Upper lobe of left lung (tissue), 6 donors: ENCODE data around the gene TMTC1. TPM values are rescaled to one million over a fixed set of nuclear protein-coding genes. Genes with fewer than 3 reads are reported as not detected.

Source experiments
- ATAC-seq, 2 donors: fragments of 200-7000 bp; cut with Tn5 transposase; one replicate each; pipeline ENCODE4 v1.9.1; 2022; ENCODE audit warnings: mild to moderate bottlenecking in 2 of 2, moderate library complexity in 2 of 2; ENCODE audit not compliant: low FRiP score in 2 of 2
- DNase-seq, 2 donors: peaks; one replicate each; pipeline ENCODE4 v3.0.0-alpha.2; 2019 to 2020
- H3K27ac ChIP-seq, 4 donors: fragments of 200-600 bp; sonication (generic); one replicate each; pipeline ENCODE4 v1.5.1; 2016 to 2019
- H3K27me3 ChIP-seq, 4 donors: fragments of 200-600 bp; sonication (generic); one replicate each; pipeline ENCODE4 v1.5.1; 2017 to 2019
- H3K36me3 ChIP-seq, 4 donors: fragments of 200-600 bp; sonication (generic); one replicate each; pipeline ENCODE4 v1.5.1; 2016 to 2019
- H3K4me1 ChIP-seq, 4 donors: fragments of 200-600 bp; sonication (generic); one replicate each; pipeline ENCODE4 v1.5.1; 2018 to 2019
- H3K4me3 ChIP-seq, 4 donors: fragments of 200-600 bp; sonication (generic); one replicate each; pipeline ENCODE4 v1.5.1; 2017 to 2019; ENCODE audit warnings: mild to moderate bottlenecking in 2 of 4, moderate library complexity in 1 of 4
- H3K9me3 ChIP-seq, 4 donors: fragments of 200-600 bp; sonication (generic); one replicate each; pipeline ENCODE4 v1.5.1; 2018 to 2019
- EP300 ChIP-seq, 4 donors: sonication (generic); formaldehyde crosslinking; IDR thresholded peaks; one replicate each; pipeline ENCODE4 v1.5.1; 2017; ENCODE audit warnings: antibody characterized with exemption in 4 of 4, control low read depth in 2 of 4
- POLR2A ChIP-seq, 4 donors: fragments of 450-650 bp; IDR thresholded peaks; one replicate each; pipeline ENCODE4 v1.5.1; 2016 to 2017; ENCODE audit warnings: antibody characterized with exemption in 4 of 4, mild to moderate bottlenecking in 2 of 4
- POLR2AphosphoS5 ChIP-seq, 2 donors: sonication (generic); formaldehyde crosslinking; IDR thresholded peaks; one replicate each; pipeline ENCODE4 v1.5.1; 2017; ENCODE audit warnings: antibody characterized with exemption in 2 of 2
- WGBS, 2 donors: methylation state at CpG; one replicate each; pipeline ENCODE4 v1.1.5; 2017 to 2018; 5-methylcytosine and 5-hydroxymethylcytosine counted together
- total RNA-seq, 6 donors: library from RNA; depleted of rRNA in 4 of 6; stranded (reverse); fragments of >200 nt in 4 of 6; gene quantifications; one replicate each; pipeline versions ENCODE4 v1.1.0 to v1.2.1, GENCODE V29; 2016 to 2021
- TF ChIP-seq, protein P1 (sequence below), 6 experiments: fragments of 450-650 bp in 4 of 6; fragments of 200-600 bp in 2 of 6; sonication (generic) in 2 of 6; IDR thresholded peaks; one replicate each; pipeline ENCODE4 v1.5.1; 2016 to 2019; ENCODE audit warnings: antibody characterized with exemption in 6 of 6
- donor health status: DM: no; HTN: no; CAD: no; lungs with moderate emphysema.
- donor health status: DM: no; HTN: yes; CAD: no; lungs with severe emphysema.

Gene TMTC1
- total RNA-seq, 6 donors from 2014 or later = 25.1 to 39.3 (median 29.7) TPM

DNA sequence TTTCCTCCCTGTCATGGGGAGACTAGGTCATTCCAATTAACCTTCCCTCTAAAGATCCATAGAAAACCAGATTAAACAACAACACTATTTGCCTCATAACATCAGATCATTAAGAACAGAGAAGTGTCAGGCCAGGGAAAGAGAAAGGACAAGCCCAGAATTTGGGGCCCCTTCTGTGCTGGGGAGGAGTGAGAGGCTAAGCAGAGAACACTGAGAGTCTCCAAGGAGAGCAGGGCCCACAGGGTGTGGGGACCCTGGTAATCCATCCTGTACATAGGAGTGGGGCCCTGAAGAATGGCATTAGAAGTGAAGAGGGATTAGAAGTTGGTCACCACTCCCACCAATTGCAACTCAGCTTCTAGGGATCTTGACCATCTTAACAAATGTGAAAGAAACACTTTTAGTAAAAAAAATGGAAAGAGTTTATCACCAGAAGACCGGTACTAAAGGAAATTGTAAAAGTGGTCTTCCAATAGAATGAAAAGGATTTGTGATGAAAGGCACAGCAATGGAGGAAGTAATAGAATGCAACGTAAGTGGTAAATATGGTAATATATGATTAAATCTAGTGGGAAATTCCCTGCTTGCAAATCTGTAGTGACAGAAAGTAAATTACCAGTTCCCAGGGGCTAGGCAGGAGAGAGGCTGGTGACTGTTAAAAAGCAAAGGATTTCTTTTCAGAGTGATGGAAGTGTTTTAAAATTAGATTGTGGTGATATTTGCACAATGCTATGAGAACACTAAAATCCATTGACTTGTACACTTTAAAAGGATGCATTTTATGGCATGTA is 14.0 kb upstream of the TMTC1 start:
- no peak for DNase-seq
- Histone ChIP-seq H3K9me3 (peaks cover 0 to 3% (median 0%) of the 10 kb centered on the region in 4 donors), H3K4me3 (no peak overlapping the region), H3K4me1 (no peaks in the 10 kb centered on the region), H3K27ac (no peak overlapping the region), H3K27me3 (no peaks in the 10 kb centered on the region), H3K36me3 (no peaks in the 10 kb centered on the region)
- no peak for ATAC-seq
- no peak for TF ChIP-seq POLR2AphosphoS5 (IDR thresholded peaks at IDR 0.05)
- TF ChIP-seq, protein P1, sequence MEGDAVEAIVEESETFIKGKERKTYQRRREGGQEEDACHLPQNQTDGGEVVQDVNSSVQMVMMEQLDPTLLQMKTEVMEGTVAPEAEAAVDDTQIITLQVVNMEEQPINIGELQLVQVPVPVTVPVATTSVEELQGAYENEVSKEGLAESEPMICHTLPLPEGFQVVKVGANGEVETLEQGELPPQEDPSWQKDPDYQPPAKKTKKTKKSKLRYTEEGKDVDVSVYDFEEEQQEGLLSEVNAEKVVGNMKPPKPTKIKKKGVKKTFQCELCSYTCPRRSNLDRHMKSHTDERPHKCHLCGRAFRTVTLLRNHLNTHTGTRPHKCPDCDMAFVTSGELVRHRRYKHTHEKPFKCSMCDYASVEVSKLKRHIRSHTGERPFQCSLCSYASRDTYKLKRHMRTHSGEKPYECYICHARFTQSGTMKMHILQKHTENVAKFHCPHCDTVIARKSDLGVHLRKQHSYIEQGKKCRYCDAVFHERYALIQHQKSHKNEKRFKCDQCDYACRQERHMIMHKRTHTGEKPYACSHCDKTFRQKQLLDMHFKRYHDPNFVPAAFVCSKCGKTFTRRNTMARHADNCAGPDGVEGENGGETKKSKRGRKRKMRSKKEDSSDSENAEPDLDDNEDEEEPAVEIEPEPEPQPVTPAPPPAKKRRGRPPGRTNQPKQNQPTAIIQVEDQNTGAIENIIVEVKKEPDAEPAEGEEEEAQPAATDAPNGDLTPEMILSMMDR (IDR thresholded peaks at IDR 0.05) = no peak
- TF ChIP-seq POLR2A (IDR thresholded peaks at IDR 0.05) = no peak
- no peak for TF ChIP-seq EP300 (IDR thresholded peaks at IDR 0.05)
- WGBS, 2 donors = 52 to 61% methylated on average over 2 of the region's 2 CpGs

DNA sequence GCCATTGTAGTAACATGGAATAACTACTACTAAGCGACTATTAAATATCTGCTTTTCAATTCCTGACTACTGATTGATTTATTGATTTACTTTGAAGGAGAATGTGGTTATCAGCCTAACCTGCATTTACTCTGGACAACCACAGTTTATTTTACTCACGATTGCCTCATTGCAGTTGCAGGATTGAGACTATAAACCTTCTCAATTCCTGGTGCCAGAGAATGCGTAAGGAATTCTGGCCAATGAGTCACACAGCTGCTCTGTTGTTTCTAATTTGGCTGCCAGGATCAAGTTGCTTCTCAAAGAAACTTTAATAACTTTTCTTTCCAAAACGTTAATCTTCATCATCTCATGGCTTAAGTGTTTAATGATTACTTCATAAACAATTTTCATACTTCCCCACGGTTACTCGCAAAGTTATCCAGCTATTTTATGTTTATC is 13.1 kb upstream of the TMTC1 start:
- H3K27me3 ChIP-seq = no peaks in the 10 kb centered on the region
- no peak overlapping the region for H3K27ac ChIP-seq
- TF ChIP-seq POLR2AphosphoS5 (IDR thresholded peaks at IDR 0.05) = no peak
- TF ChIP-seq POLR2A (IDR thresholded peaks at IDR 0.05) = no peak
- H3K4me1 ChIP-seq = no peaks in the 10 kb centered on the region
- ATAC-seq (peak in 1 of 2 donors; percentile 80), DNase-seq (no peak)
- 51 to 60% methylated on average over 6 of the region's 6 CpGs for WGBS, 2 donors
- H3K9me3 ChIP-seq = peaks cover 0 to 11% (median 2%) of the 10 kb centered on the region in 4 donors
- H3K4me3 ChIP-seq = no peak overlapping the region
- H3K36me3 ChIP-seq = no peaks in the 10 kb centered on the region

DNA sequence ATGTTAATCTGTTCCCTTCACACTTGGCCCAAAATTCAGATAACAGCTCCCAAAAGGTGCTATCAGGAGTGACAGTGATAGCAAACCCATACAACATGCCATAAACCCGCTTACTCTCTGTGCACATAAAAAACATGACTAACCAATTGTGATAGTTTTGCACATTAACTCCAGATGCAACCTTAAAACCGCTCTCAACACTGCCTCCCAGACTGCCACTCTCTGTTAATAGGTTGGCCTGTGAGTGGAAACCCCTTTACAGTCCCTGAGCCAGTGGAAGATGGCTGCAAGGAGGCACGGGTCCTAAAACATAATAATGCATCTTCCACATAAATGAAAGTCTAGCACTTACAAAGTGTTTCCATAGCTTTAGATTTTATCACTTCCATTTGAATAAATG is 12.0 kb upstream of the TMTC1 start:
- no peak overlapping the region for H3K4me3 ChIP-seq
- no peak for TF ChIP-seq POLR2A (IDR thresholded peaks at IDR 0.05)
- TF ChIP-seq, protein P1 (IDR thresholded peaks at IDR 0.05) = no peak
- no peak for TF ChIP-seq EP300 (IDR thresholded peaks at IDR 0.05)
- TF ChIP-seq POLR2AphosphoS5 (IDR thresholded peaks at IDR 0.05) = no peak

DNA sequence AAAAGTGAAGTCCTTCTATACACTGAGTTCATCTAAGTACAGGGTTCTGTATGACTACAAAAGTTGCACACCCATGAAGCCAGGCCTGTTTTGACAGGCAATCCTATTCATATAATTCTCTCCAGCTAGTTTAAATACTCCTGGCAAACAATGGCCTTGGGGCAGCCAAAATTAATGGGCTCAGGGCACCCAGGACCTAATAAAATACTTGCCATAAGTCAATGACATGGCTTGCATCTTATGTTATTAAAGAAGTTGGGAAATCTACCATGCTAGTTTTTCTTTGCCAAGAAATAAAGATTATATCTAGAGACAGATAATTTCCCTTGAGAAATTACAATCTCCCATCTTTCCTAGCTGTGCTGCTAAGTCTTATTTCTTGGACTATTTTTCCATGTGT is 11.1 kb upstream of the TMTC1 start:
- no peaks in the 10 kb centered on the region for H3K36me3 ChIP-seq
- H3K4me3 ChIP-seq = no peak overlapping the region
- no peaks in the 10 kb centered on the region for H3K4me1 ChIP-seq
- no peak overlapping the region for H3K27ac ChIP-seq
- peaks cover 0 to 11% (median 2%) of the 10 kb centered on the region in 4 donors for H3K9me3 ChIP-seq
- no peak for DNase-seq
- TF ChIP-seq POLR2AphosphoS5 (IDR thresholded peaks at IDR 0.05) (no peak), EP300 (IDR thresholded peaks at IDR 0.05) (no peak), POLR2A (IDR thresholded peaks at IDR 0.05) (no peak)
- TF ChIP-seq, protein P1 (IDR thresholded peaks at IDR 0.05) = no peak
- no peaks in the 10 kb centered on the region for H3K27me3 ChIP-seq
- no peak for ATAC-seq

More for the DNA sequence above, 12.0 kb upstream of the TMTC1 start:
- H3K27ac ChIP-seq = no peak overlapping the region
- H3K9me3 ChIP-seq = peaks cover 0 to 11% (median 2%) of the 10 kb centered on the region in 4 donors
- no peaks in the 10 kb centered on the region for H3K4me1 ChIP-seq
- no peak for DNase-seq
- no peak for ATAC-seq
- no peaks in the 10 kb centered on the region for H3K36me3 ChIP-seq
- no peaks in the 10 kb centered on the region for H3K27me3 ChIP-seq
- 51 to 67% methylated on average over 3 of the region's 3 CpGs for WGBS, 2 donors

DNA sequence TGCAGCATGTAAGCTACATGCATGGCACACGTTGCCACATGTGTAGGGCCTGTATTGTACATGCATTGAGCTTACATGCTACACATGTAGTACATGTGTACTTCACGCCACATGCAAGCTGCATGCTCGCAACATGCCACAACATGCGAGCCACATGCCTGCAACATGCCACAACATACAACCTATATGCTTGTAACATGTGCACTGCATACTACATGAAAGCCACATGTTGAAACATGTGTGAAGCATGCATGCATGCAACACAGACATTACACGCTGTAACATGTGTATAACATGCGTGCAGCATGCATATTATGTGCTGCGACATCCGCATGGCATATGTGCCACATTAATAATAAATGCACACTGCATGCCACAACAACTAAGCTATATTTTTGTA is 9.1 kb upstream of the TMTC1 start:
- no peaks in the 10 kb centered on the region for H3K36me3 ChIP-seq
- H3K27ac ChIP-seq = no peak overlapping the region
- no peak for TF ChIP-seq POLR2A (IDR thresholded peaks at IDR 0.05)
- TF ChIP-seq, protein P1 (IDR thresholded peaks at IDR 0.05) = no peak
- TF ChIP-seq POLR2AphosphoS5 (IDR thresholded peaks at IDR 0.05) = no peak
- no peak for TF ChIP-seq EP300 (IDR thresholded peaks at IDR 0.05)
- H3K4me1 ChIP-seq = no peaks in the 10 kb centered on the region
- no peak for ATAC-seq
- WGBS, 2 donors = 94 to 100% methylated on average over 4 to 8 of the region's 8 CpGs
- peaks cover 0 to 11% (median 2%) of the 10 kb centered on the region in 4 donors for H3K9me3 ChIP-seq
- no peak for DNase-seq
- no peak overlapping the region for H3K4me3 ChIP-seq
- no peaks in the 10 kb centered on the region for H3K27me3 ChIP-seq
